ENCODE results near the gene CAPN2.
A peak's percentile ranks its signal among the peaks of the same experiment; 100 is the strongest.

The CAPN2 gene

GRCh38 chr1:223712850-223713474 lies 623 bp downstream of the CAPN2 start:
- TF ChIP-seq POLR2AphosphoS5 (IDR thresholded peaks at IDR 0.05; ENCODE audit: low read depth, low read length) (no peak), POLR2A (IDR thresholded peaks at IDR 0.05; ENCODE audit: low read depth, low read length) (no peak), TAF1 (IDR thresholded peaks at IDR 0.05; ENCODE audit: borderline replicate concordance, low read depth, low read length) (no peak)
- FAIRE-seq (no peak), DNase-seq (ENCODE audit: insufficient read length) (peak; percentile 50)

- DNase-seq (ENCODE audit: insufficient read length) = no peak
- no peak for FAIRE-seq
- TF ChIP-seq POLR2AphosphoS5 (IDR thresholded peaks at IDR 0.05; ENCODE audit: low read depth, low read length) = no peak
- no peak for TF ChIP-seq POLR2A (IDR thresholded peaks at IDR 0.05; ENCODE audit: low read depth, low read length)
- TF ChIP-seq TAF1 (IDR thresholded peaks at IDR 0.05; ENCODE audit: borderline replicate concordance, low read depth, low read length) = no peak
Observed at GRCh38 chr1:223713546-223714420, 1.4 kb downstream of the CAPN2 start.

- DNase-seq (ENCODE audit: insufficient read length) (no peak), FAIRE-seq (no peak)
- no peak for TF ChIP-seq TAF1 (IDR thresholded peaks at IDR 0.05; ENCODE audit: borderline replicate concordance, low read depth, low read length)
- TF ChIP-seq POLR2A (IDR thresholded peaks at IDR 0.05; ENCODE audit: low read depth, low read length) = no peak
- no peak for TF ChIP-seq POLR2AphosphoS5 (IDR thresholded peaks at IDR 0.05; ENCODE audit: low read depth, low read length)
Observed at GRCh38 chr1:223714421-223714724, 2.0 kb downstream of the CAPN2 start.

GRCh38 chr1:223714849-223715603 lies 2.7 kb downstream of the CAPN2 start:
- TF ChIP-seq TAF1 (IDR thresholded peaks at IDR 0.05; ENCODE audit: borderline replicate concordance, low read depth, low read length) = no peak
- no peak for TF ChIP-seq POLR2A (IDR thresholded peaks at IDR 0.05; ENCODE audit: low read depth, low read length)
- no peak for TF ChIP-seq POLR2AphosphoS5 (IDR thresholded peaks at IDR 0.05; ENCODE audit: low read depth, low read length)
- DNase-seq (ENCODE audit: insufficient read length) (no peak), FAIRE-seq (peak; percentile 74)

GRCh38 chr1:223715604-223716172 lies 3.3 kb downstream of the CAPN2 start:
- TF ChIP-seq POLR2AphosphoS5 (IDR thresholded peaks at IDR 0.05; ENCODE audit: low read depth, low read length) = no peak
- TF ChIP-seq POLR2A (IDR thresholded peaks at IDR 0.05; ENCODE audit: low read depth, low read length) = no peak
- no peak for TF ChIP-seq TAF1 (IDR thresholded peaks at IDR 0.05; ENCODE audit: borderline replicate concordance, low read depth, low read length)
- peak; percentile 33 for FAIRE-seq
- DNase-seq (ENCODE audit: insufficient read length) = no peak

GRCh38 chr1:223716302-223716862 lies 4.0 kb downstream of the CAPN2 start:
- TF ChIP-seq POLR2A (IDR thresholded peaks at IDR 0.05; ENCODE audit: low read depth, low read length) = peak; percentile 38; the same call in 1 of the 2 replicates
- peak; percentile 54; the same call in 1 of the 2 replicates for TF ChIP-seq POLR2AphosphoS5 (IDR thresholded peaks at IDR 0.05; ENCODE audit: low read depth, low read length)
- no peak for TF ChIP-seq TAF1 (IDR thresholded peaks at IDR 0.05; ENCODE audit: borderline replicate concordance, low read depth, low read length)
- FAIRE-seq = peak; percentile 67

GRCh38 chr1:223717123-223717522 lies 4.8 kb downstream of the CAPN2 start:
- TF ChIP-seq POLR2A (IDR thresholded peaks at IDR 0.05; ENCODE audit: low read depth, low read length) (no peak), POLR2AphosphoS5 (IDR thresholded peaks at IDR 0.05; ENCODE audit: low read depth, low read length) (no peak), TAF1 (IDR thresholded peaks at IDR 0.05; ENCODE audit: borderline replicate concordance, low read depth, low read length) (no peak)
- DNase-seq (ENCODE audit: insufficient read length) (no peak), FAIRE-seq (no peak)

More at GRCh38 chr1:223716302-223716862, 4.0 kb downstream of the CAPN2 start:
- DNase-seq (ENCODE audit: insufficient read length) = no peak

GRCh38 chr1:223717695-223718363 lies 5.5 kb downstream of the CAPN2 start:
- DNase-seq (ENCODE audit: insufficient read length) = no peak
- TF ChIP-seq POLR2A (IDR thresholded peaks at IDR 0.05; ENCODE audit: low read depth, low read length) = no peak
- TF ChIP-seq TAF1 (IDR thresholded peaks at IDR 0.05; ENCODE audit: borderline replicate concordance, low read depth, low read length) = no peak
- no peak for TF ChIP-seq POLR2AphosphoS5 (IDR thresholded peaks at IDR 0.05; ENCODE audit: low read depth, low read length)
- FAIRE-seq = no peak

GRCh38 chr1:223718850-223719249 lies 6.5 kb downstream of the CAPN2 start:
- DNase-seq (ENCODE audit: insufficient read length) (no peak), FAIRE-seq (no peak)
- TF ChIP-seq POLR2A (IDR thresholded peaks at IDR 0.05; ENCODE audit: low read depth, low read length) (no peak), POLR2AphosphoS5 (IDR thresholded peaks at IDR 0.05; ENCODE audit: low read depth, low read length) (no peak), TAF1 (IDR thresholded peaks at IDR 0.05; ENCODE audit: borderline replicate concordance, low read depth, low read length) (no peak)

GRCh38 chr1:223720971-223721591 lies 8.7 kb downstream of the CAPN2 start:
- FAIRE-seq (no peak), DNase-seq (ENCODE audit: insufficient read length) (no peak)
- TF ChIP-seq TAF1 (IDR thresholded peaks at IDR 0.05; ENCODE audit: borderline replicate concordance, low read depth, low read length) (no peak), POLR2A (IDR thresholded peaks at IDR 0.05; ENCODE audit: low read depth, low read length) (no peak), POLR2AphosphoS5 (IDR thresholded peaks at IDR 0.05; ENCODE audit: low read depth, low read length) (no peak)

All from GM12892 (cell line).